Loucy (cell line): ENCODE measurements around the gene GPR150.
A peak's percentile ranks its signal among the peaks of the same experiment; 100 is the strongest.

Source experiments
- H2AFZ ChIP-seq: fragments of 200-600 bp; sonication (generic); 2 replicates; pipeline ENCODE4 v1.6.0; 2016; ENCODE audit warnings: antibody characterized with exemption, mild to moderate bottlenecking, low read length, moderate library complexity
- H3F3A ChIP-seq: fragments of 200-600 bp; 2 replicates; pipeline ENCODE4 v1.6.0; 2016; ENCODE audit warnings: antibody characterized with exemption, low read depth, mild to moderate bottlenecking
- H3K27me3 ChIP-seq: fragments of 200-600 bp; sonication (generic); 2 replicates; pipeline ENCODE4 v1.6.1; 2014; ENCODE audit warnings: low read length, mild to moderate bottlenecking; ENCODE audit not compliant: insufficient read depth, poor library complexity, severe bottlenecking
- H3K36me3 ChIP-seq: fragments of 200-600 bp; sonication (generic); 2 replicates; pipeline ENCODE4 v1.6.1; 2016; ENCODE audit warnings: low read length; ENCODE audit not compliant: insufficient read depth
- H3K4me1 ChIP-seq: fragments of 200-600 bp; sonication (generic); 2 replicates; pipeline ENCODE4 v1.5.1; 2014; ENCODE audit warnings: low read length, mild to moderate bottlenecking; ENCODE audit not compliant: insufficient read depth, poor library complexity, severe bottlenecking
- H3K4me2 ChIP-seq: fragments of 200-600 bp; sonication (generic); 2 replicates; pipeline ENCODE4 v1.6.0; 2014; ENCODE audit warnings: antibody characterized with exemption, low read length, low read depth, mild to moderate bottlenecking; ENCODE audit not compliant: poor library complexity, severe bottlenecking
- H3K4me3 ChIP-seq: fragments of 200-600 bp; sonication (generic); 2 replicates; pipeline ENCODE4 v1.5.1; 2014; ENCODE audit warnings: low read length, mild to moderate bottlenecking, mixed read lengths; ENCODE audit not compliant: poor library complexity, severe bottlenecking
- H3K79me2 ChIP-seq: fragments of 200-600 bp; sonication (generic); 2 replicates; pipeline ENCODE4 v1.6.1; 2014; ENCODE audit warnings: low read length; ENCODE audit not compliant: insufficient read depth
- H3K9ac ChIP-seq: fragments of 200-600 bp; sonication (generic); 2 replicates; pipeline ENCODE4 v1.6.0; 2014; ENCODE audit warnings: mild to moderate bottlenecking, low read depth, low read length, moderate library complexity; ENCODE audit not compliant: poor library complexity, severe bottlenecking
- H3K9me2 ChIP-seq: fragments of 200-600 bp; sonication (generic); replicated peaks from 2 replicates; pipeline ENCODE4 v1.6.1; 2016; ENCODE audit warnings: low read depth, low read length, mixed read lengths
- H3K9me3 ChIP-seq: fragments of 200-600 bp; sonication (generic); 2 replicates; pipeline ENCODE4 v1.6.1; 2014; ENCODE audit warnings: mild to moderate bottlenecking, antibody characterized with exemption, low read length, low read depth; ENCODE audit not compliant: insufficient read depth
- H4K20me1 ChIP-seq: fragments of 200-600 bp; sonication (generic); 2 replicates; pipeline ENCODE4 v1.6.0; 2014; ENCODE audit warnings: antibody characterized with exemption, low read length, mild to moderate bottlenecking; ENCODE audit not compliant: insufficient read depth, poor library complexity, severe bottlenecking
- CTCF ChIP-seq: fragments of 200-600 bp; sonication (generic); conservative IDR thresholded peaks from 2 replicates; pipeline ENCODE4 v1.5.1; 2014; ENCODE audit warnings: mild to moderate bottlenecking, antibody characterized with exemption, low read length
- EZH2phosphoT487 ChIP-seq: fragments of 200-600 bp; IDR thresholded peaks from 2 replicates; pipeline ENCODE4 v1.6.1; 2018; ENCODE audit warnings: antibody characterized with exemption, mild to moderate bottlenecking, moderate library complexity, borderline replicate concordance

The GPR150 gene

DNA sequence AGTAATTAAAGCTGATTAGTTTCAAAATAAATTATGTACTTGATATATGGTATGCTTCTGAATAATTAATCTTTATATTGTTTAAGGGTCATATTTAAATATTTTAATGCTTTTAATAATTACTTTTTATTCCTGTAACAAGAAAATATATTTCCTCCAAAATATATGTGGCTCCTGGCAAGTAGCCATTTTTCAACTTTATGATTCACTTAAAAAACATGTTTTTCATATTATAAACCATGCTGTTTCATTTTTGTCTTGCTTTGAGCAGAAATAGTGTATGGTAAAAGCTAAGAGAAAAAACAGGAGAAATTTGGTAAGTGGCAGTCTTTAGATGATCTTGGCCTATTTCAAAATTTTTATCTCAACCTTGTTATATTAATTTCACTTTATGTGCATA lies 48.3 kb downstream of the GPR150 start:
- Histone ChIP-seq H4K20me1 (no peaks in the 10 kb centered on the region), H3K9me2 (no peaks in the 10 kb centered on the region), H3K4me2 (no peak overlapping the region), H3K27me3 (no peaks in the 10 kb centered on the region), H3K9me3 (no peaks in the 10 kb centered on the region), H3K4me3 (no peak overlapping the region), H3K9ac (no peak overlapping the region), H2AFZ (no peak overlapping the region), H3F3A (no peaks in the 10 kb centered on the region), H3K36me3 (no peaks in the 10 kb centered on the region), H3K79me2 (no peaks in the 10 kb centered on the region), H3K4me1 (peaks cover 25% of the 10 kb centered on the region)
- TF ChIP-seq EZH2phosphoT487 (no peak), CTCF (no peak)

DNA sequence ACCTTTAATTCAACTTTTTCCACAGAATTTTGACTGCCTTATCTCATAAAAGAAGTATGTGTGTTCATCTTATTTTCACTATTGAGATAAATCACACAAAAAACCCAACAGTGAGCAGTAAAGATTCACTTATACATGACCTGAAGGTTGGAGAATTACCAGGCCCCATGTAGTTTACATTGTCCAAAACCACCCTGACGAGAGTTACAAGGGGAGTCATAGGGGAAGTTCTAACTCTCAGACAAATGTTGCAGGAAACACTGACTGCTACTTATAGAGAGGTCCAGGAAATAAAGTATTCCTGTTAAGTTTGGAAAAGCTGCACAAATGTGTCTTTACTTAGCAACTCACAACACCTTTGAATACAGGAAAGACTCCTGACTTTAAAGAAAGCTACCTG lies 48.8 kb downstream of the GPR150 start:
- no peaks in the 10 kb centered on the region for H4K20me1 ChIP-seq
- H3K79me2 ChIP-seq = no peaks in the 10 kb centered on the region
- no peaks in the 10 kb centered on the region for H3K36me3 ChIP-seq
- no peak overlapping the region for H3K4me2 ChIP-seq
- H3K27me3 ChIP-seq = no peaks in the 10 kb centered on the region
- no peak overlapping the region for H3K9ac ChIP-seq
- peaks cover 25% of the 10 kb centered on the region for H3K4me1 ChIP-seq
- H3K4me3 ChIP-seq = no peak overlapping the region
- peak overlapping the region; percentile 47 for H2AFZ ChIP-seq
- TF ChIP-seq EZH2phosphoT487 (no peak), CTCF (no peak)
- no peaks in the 10 kb centered on the region for H3F3A ChIP-seq
- H3K9me2 ChIP-seq = no peaks in the 10 kb centered on the region
- no peaks in the 10 kb centered on the region for H3K9me3 ChIP-seq

GRCh38 chr5:95669540-95669939 lies 49.7 kb downstream of the GPR150 start:
- H3K9me3 ChIP-seq = no peaks in the 10 kb centered on the region
- H3K4me2 ChIP-seq = no peak overlapping the region
- no peaks in the 10 kb centered on the region for H4K20me1 ChIP-seq
- no peaks in the 10 kb centered on the region for H3K79me2 ChIP-seq
- TF ChIP-seq EZH2phosphoT487 = no peak
- no peak for TF ChIP-seq CTCF
- no peak overlapping the region for H3K9ac ChIP-seq
- no peaks in the 10 kb centered on the region for H3F3A ChIP-seq
- H3K4me1 ChIP-seq = peaks cover 21% of the 10 kb centered on the region
- H2AFZ ChIP-seq = peak overlapping the region; percentile 47; the same call in 1 of the 2 replicates
- no peaks in the 10 kb centered on the region for H3K9me2 ChIP-seq
- no peak overlapping the region for H3K4me3 ChIP-seq
- H3K27me3 ChIP-seq = no peaks in the 10 kb centered on the region
- H3K36me3 ChIP-seq = no peaks in the 10 kb centered on the region
